Fibroblast of upper back skin (primary cell): ENCODE measurements around the gene LPAR2.

Experiments used
- DNase-seq: peaks from one replicate; pipeline ENCODE4 v3.0.0-alpha.2; 2013

Gene LPAR2

DNA sequence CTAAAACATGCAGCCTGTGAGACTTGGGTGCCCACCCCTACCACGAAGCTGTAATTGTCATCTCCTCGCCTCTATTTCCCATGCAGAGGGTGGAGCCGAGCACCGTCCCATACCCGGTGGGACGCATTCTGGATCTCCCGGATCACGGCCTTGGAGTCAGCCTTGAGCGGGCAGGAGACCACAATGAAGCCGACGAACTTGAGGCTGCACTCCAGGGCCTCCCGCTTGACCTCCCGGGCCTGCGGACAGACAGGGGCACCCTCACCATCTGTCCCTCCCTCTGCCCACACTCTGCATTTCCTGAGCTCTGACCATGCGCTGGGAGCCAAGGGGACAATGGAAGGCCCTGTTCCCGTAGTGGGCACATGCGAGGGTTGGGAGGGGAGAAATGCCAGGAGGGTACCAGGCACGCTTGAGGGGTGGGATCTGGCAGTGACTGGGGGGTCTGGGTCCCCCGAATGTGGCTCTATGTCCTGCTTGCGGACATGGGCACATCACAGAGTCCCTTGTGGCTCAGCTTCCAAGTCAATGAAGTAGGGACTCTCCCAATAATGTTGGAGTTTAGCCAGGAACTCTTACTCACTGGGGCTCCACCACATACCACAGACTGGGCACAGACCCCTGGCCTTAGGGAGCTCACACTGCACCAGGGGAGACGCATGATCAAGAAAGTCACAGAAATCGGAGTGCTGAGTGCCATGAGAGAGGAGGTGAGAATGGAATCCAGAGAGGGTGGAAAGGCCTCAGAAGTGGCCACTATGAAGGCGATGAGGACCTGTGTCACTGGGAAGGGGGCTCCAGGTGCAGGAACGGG, 24.7 kb upstream of the LPAR2 start:
- DNase-seq = no peak

DNA sequence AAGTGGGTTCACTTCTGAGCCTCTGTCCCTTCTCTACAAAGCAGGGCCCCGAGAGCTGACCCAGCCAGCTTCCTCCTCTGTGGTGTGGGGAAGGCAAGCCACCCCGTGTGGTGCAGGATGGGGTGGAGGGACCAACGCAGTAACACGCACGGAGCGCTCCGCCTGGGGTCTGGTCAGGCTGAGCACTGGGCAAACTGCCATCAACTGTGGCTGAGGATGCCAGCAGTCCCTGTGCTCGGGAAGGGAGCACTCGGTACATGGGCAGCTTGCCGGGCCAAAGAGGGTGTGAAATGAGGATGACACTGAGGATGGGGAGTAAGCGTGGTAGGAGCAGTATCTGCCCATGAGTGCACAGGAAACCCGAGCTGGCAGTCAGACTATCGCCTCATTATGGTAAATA, 23.1 kb upstream of the LPAR2 start:
- DNase-seq = no peak

DNA sequence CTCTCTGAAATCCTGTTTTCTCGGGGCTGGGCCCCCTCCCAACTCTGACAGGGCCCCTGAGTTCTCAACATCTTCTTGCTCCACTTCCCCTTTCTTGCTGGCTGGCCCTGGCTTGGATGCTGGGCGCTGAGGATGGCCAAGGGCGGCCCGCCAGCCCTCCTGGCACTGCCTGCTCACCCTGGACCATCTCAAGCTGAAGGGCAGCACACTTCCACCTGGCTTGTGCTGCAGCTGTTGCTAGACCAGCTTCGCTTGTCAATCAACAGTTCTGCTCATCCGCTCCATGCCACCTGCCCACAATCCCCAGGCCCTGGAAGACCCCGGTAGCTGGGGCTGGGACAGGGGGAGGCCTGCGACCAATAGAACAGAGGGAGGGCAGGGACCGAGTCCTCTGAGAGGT, 22.3 kb upstream of the LPAR2 start:
- DNase-seq = no peak

DNA sequence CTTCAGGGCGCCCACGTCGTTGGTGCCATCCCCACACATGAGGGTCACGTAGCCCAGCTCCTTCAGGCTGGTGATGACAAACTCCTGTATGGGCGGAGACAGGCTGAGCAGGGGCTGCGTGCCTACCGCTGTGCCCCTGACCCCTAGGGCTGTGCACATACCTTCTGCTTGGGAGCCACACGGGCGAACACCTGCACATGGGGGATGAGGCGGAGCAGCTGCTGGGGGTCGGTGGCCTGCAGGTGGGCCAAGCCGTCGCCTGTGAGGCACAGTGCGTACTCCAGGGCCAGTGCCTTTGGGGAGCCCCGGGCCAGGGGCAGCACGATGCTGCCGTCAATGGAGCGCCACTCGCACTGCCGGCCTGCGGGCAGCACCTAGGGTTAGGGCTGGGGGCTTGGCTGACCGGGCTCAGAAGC, 21.6 kb upstream of the LPAR2 start:
- DNase-seq = no peak

DNA sequence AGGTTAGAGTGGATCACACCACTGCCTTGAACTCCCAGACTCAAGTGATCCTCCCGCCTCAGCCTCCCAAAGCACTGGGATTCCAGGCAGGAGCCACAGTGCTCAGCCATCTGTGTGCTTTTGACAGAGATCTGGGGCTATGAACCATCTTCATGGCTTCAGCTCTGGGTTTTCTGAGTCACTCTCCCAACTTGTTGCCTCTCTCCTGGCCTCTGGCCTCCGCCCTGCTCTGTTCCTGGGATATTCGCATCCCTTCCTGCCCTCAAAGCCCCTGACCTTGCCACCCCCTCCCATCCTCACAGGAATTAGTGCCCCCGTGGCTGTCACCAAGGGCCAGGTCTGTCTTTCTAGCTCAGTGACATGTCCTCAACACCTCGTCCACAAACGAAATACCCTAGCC, 21.1 kb upstream of the LPAR2 start:
- DNase-seq = no peak

DNA sequence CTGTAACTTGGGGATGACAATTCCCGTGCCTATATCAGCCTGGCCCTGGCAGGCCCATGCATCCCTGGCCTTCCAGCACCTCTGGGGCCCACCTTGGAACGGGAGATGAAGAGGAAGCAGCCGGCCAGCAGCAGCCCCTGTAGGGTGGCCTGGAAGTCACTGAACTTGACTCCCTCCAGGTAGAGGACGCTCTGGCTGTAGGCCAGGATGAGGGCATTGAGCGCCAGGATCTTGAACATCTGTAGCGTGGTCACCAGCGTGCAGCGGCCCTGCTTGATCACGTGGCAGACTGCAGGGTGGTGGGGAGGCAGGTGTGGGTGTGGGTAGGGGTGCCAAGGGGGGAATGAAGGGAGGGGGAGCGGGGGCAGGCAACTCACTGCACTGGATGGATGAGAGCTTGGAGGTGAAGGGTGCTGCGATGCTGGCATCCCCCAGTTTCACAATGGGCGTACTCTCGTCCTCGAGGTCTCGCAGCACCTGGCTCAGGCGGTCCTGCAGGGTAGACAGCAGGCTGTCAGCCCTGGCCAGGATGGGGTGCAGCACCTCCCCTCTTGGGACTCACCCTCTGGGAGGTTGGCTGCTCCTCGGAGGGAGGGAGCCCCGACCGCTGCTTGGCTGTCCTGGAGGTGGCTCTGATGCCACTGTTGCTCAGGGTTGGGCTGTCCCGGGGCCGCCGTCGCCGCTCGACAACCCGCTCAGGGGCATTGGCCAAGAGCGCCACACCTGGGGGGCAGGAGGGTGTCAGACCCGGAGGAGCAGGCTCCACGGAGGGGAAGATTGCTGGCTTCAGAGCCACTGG, 19.2 kb upstream of the LPAR2 start:
- DNase-seq = no peak

DNA sequence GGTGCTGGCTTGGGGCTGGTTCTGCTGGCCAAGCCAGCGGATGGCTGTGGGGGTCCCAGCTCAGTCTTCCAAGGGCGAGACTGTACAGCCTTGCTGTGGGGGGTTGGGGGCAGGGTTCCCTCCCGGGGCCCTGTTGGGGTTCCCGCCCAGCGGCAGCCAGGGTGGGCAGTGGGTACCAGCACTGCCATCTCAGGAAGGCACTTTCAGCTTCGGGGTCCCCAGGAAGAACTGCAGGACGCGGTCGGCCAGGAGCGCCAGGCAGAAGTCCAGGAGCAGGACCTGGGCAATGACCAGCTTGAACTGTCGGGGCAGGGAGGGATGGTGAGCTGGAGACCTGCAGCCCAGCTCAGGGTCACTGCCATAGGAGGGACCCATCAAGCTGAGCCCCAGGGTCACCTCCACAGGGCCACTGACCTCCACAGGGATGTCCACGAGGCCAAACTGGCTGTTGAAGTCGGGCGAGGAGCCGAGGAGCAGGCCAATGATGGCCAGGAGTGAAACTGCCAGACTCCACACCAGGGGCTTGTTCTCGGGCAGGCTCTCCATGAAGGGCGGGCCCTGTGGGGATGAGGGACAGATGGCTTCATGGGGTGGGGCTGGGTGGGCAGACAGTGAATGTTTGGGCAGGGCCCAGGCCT, 17.3 kb upstream of the LPAR2 start:
- DNase-seq = no peak

DNA sequence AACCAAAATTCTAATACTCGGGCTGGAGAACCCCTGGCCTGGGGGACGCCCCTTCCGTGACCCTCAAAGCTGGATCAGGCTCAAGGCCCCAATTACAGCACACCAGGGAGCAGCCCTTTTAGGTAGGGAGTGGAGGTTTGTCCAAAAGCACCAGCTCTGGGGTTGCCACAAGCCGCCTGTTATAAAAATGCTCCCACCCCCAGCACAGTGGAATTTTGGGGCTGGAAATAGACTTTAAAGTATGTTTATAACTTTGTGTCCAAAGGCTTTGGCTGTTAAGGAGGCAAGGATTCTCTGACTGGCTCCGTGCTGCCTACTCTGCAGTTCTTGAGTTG, 16.0 kb upstream of the LPAR2 start:
- DNase-seq = no peak

DNA sequence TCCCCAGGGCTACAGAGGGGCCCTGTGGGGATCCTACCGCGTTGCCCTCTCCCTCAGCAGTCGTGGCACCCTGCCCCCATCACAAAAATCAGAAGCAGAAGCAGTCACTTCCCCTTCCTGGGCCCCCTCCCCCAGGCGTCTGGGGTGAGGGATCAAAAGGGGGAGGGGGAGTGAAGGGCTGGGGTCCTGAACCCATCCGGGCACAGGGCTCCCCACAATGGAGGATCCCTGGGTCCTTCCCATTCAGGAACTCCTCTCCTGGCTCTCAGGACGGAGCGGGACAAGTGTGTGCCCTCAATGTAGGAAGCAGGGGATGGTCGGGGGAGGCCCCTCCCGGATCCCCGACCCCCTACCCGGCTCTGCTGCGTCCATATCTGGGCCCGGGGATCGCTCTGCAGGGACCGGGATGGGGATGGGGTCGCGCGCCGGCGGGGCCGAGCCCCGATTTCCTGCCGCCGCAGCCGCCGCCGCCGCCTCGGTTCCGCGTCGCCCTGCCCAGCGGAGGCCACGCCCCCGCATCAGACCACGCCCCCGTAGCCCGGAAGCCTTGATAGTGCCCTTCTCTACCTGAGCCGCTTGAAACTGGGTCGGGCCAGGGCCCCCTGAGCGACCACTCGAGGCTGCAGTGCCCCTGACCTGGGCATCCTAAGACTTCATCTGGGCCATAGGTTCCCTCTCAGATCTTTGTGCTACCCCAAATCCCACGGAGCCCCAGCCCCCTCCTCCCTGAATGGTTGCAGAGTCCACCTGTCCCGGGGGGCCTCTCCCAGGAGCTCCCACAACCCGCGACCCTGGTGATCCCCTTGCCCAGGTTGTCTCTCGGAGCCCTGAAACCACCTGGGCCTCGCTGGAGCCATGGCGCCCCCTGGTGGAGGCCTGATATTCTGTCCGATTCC, 15.4 kb upstream of the LPAR2 start, which contains the start of gene GMIP:
Gene GMIP, minus strand, starts transcription at position 500 of the 896 bp plus-strand sequence. Its CDS starts 128 bp downstream, at position 372.
- DNase-seq = peak; percentile 30

DNA sequence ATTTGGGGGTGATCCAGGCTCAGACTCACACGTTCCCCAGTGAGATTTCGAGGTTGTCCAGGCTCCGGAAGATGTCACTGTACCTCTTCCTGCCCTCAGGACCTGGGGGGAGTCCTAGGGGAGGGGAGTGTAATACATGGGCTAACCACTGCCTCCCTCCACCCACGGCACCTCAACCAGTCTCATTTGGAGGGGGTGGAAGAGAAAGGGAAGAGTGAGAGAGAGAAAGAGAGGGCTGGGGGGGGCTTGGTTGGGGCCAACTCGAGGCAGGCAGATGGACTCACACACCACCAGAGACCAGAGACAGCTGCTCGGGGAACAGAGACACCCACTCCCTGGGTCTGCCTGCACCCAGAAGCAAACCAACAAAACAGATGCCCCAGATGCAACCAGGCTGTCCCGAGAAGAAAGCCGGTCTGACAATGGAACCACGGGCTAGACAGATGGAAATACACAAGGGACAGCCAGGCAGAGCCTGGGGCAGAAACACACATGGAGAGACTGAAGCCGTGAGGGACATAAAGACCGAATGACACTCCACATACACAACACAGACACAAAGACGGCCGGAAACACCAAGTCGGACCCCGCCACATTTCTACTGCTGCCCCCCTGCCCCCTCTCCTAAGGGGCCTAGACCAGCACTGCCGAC, 14.6 kb upstream of the LPAR2 start:
- DNase-seq = no peak

DNA sequence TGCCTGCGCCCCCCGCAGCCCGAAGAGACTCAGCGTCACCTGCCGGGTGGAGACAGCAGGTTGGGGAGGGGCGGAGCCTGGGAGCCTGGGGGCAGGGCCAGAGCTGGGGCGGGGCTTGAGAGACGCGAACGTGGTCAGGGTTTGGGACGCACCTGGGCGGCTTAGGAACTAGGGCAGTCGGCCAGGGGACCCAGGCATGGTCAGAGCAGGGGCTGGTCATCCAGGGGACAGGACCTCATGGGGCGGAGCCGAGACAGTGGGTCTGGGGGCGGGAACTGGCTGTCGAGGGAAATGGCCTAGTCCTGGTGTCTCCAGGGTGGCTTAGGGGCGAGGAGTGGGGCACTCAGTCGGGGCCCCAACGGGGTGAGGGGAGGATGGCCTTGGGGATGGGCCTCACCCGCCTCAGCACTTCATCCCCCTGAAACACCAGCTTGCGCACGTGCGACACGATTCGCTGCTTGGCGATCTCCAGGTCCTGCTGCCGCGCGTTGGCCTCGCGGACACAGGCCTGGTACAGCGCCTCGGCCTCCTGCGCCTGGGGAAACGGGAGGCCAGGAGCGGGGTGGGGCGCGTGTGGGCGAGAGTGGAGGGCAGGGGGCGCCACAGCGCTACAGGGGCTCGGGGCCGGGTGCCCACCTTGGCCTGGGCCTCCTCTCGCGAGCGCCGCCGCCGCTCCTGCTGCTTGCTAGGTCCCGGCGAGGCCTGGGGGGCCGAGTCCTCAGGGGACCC, 9.7 kb upstream of the LPAR2 start:
- DNase-seq = no peak

DNA sequence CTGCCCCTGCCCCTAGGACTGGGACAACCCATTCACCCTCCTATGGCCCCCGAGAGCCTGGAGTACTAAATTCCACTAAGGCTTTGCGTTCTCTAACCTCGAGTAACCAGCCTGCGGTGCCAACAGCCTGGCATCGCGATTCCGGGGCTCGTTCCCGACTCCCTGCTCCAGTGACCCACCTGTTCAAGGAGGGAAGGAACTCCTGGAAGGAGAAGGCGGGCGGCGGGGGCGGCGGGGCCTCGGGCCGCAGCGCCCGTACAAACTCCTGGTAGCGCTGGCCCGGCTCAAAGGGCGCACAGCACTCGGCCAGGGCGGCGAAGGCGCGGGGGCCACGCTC, 9.1 kb upstream of the LPAR2 start:
- no peak for DNase-seq

DNA sequence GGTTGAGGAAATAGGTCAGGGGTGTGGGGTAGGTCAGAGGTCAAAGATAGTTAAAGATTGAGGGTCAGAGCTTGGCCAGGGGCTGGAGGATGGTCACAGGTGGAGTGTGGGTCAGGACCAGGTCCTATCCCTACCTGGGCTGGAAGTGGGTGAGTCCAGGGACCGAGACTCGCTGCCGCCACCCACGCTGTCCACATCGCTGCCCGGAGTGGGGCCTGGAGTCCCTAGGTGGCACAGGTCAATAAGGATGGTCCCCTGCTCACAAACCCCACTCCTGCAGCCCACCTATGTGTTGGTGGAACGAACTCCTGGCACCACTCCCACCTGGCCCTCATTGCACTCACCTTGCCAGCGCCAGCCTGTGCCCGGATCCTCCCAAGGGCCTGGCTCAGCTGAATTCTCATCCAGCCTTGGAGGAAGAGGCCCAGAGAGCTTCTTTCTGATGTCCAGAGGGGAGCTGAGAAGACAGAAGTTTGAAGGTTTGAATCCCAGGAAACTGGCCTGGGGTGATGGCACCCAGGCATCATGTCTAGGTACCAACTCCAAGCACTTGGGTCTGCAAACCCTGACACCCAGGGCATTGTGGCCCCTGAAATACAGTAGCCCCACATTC, 8.7 kb upstream of the LPAR2 start:
- no peak for DNase-seq

DNA sequence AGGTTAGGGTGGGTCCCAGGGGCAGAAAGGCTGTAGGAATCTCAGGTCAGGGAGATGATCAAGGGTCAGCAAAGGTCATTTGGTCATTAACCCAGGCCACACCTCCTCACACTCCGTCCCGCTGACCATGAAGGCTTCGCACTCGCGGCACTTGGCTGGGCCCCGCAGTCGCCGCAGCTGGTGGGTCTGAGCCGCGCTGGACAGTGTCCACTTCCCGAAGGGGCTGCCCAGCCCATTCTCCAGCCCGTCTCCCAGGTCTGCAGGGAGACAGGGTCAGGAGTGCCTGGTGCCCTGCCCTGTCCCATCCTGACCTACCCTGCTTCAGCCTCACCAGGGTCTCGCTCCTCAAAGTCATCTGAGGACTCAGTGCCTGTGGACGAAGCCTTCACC, 7.3 kb upstream of the LPAR2 start:
- DNase-seq = no peak

DNA sequence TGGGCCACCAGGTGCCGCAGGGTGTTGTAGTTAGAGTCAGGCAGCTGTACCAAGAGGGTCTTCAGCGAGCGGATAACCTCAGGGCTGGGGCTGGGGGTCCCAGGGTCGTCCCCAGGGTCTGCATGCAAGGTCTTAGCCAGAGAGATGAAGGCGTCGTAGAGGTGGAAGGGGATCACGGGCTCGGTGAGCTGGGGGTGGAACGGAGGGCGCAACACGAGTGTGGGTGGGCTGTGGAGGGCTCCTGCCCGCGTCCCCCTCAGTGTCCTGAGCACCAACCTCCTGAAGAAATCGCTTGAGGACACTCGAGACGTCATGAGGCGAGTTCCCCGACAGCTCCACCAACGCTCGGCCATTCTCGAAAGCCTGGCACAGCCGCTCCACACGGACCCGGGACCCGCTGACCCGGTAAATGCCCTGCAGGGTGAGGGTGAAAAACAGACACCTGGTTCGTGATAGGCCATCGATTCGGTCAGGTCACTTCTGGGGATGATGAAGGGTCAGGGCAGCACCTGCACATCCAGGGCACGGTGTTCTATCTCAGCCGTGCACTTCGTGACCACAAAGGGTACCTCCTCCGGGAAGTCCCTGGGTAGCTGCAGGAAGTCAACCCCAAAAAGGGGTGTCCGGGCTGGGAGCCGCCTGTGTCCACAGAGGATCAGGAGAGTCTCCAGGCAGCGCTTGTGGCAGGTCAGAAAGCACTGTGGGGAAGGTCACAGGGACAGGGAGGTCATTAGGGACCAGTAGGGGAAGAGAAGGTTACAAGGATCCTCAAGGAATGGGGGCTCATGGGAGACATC, 6.7 kb upstream of the LPAR2 start:
- DNase-seq = no peak

DNA sequence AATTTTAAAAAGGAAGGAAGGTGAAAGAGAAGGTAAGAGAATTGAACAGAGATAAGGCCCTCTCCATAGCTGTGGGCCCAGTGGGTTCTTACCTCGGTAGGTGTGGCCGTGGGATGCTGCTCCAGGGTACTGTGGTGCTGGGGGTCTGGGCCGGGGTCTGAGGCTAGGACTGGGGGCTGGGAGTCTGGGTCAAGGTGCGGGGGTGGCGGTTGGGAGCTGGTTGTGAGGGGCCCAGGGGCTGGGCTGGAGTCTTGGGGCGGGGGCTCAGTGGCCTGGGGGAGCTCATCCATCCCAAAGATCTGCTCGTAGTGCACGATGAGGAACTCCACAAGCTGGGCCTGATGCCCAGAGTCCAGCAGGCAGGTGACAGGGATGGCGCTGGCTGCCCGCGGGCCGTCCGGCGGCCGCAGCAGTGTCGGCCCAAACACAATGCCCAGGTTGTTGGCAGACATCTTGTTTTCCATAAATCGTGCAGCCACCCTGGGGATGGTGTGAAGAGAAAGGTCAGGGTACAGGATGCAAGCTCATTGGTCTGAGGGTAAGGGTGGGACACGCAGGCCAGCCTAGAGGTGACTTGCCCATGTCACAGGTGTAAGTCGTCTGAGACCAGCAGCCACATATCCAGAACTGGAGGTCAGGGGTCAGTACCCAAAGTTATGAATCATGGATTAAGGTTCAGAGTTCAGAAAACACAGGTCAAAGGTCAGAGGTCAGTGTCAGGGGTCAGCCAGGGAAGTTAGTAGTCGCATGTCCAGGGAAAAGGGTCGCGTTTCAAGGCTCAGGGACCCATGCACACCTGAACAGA, 5.9 kb upstream of the LPAR2 start:
- DNase-seq = no peak

DNA sequence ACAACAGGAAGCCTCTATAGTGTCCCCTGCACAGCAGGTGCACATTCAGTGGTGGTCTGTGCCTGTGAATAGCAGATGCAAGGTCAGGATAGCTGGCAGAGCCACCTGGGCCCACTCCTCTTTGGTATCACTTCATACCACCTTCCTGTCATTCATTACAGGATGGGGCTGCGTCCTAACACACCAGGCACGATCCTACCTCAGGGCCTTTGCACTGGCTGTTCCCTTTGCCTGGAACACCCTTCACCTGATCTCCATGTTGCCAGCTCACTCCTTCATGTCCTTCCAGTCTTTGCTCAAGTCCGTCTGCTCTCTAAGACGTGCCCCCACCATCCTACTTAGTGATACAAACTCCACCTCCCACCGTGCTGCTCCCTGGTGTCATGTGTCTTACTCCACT, 4.6 kb upstream of the LPAR2 start:
- DNase-seq = no peak

DNA sequence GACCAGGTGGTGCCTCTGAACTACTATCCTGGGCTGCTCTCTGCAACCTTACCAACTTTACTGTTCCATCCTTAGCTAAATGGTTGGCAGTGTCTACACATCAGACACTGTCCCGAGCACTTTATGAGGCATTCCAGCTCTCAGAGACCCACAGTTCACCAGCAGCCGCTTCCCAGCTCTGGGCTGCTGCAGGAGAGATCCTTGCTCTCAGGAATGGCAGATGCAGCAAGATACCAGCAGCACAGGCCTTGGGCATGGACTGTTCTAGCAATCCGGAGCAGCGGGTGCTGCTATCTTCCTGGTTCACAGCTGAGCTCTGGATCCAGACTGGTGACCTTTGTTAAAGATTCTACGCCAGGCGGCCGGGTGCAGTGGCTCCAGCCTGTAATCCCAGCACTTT, 3.3 kb upstream of the LPAR2 start:
- DNase-seq = no peak

DNA sequence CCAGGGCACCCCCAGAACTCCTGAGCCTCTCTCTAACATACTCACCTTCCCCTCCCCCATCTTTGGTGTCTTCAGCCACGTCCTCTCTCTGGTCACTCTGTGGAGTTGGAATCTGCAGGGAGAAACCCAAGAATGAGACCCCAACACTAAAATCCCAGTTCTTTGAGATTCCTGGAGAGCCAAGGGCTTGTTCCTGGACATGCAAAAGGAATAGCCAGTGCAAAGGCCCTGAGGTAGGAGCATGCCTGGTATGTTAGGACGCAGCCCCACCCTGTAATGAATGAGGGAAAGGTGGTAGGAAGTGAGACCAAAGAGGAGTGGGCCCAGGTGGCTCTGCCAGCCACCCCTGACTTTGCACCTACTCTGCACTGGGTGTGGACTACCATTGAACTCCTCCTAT, 2.4 kb upstream of the LPAR2 start:
- DNase-seq = no peak

DNA sequence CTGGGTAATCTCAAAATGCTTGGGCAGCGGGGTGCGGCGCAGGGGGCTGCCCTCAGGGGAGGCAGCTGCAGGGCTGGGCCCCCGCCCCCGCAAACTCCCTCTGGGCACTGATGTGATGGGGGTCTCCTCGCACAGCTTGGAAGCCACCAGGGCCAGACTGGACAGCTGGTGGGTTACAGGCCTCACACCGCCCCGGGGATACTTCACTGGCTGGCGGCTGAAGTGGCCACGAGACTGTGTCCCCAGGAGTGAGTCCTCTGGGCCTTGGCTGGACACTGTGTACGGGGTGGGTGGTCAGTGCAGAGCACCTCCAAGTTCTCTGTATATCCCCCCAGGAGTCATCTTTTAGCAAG, 2.0 kb upstream of the LPAR2 start:
- no peak for DNase-seq
